SK-N-SH (cell line): Measurements from ENCODE around the gene NAALADL2. TPM values are rescaled to one million over a fixed set of nuclear protein-coding genes. Genes with fewer than 3 reads are reported as not detected.

Source experiments
- CTCF ChIA-PET: fragments of 300-600, 350-600 bp; formaldehyde crosslinking; extraction: SDS; loops from one replicate; lab custom pipeline; 2021; lab: Yijun Ruan, JAX
- POLR2A ChIA-PET: fragments of 350-600 bp; sonication (Branson Sonifier 250); formaldehyde crosslinking; extraction: SDS; loops from one replicate; lab custom pipeline; 2020; ENCODE audit warnings: antibody characterized with exemption, inconsistent platforms; lab: Yijun Ruan, JAX
- DNase-seq: peaks from one replicate; pipeline ENCODE4 v3.0.0; 2012
- H2AFZ ChIP-seq: fragments of 200-600 bp; sonication (generic); 2 replicates; pipeline ENCODE4 v1.8.1; 2016; ENCODE audit warnings: antibody characterized with exemption, mild to moderate bottlenecking, low read depth
- H3F3A ChIP-seq: fragments of 200-600 bp; sonication (generic); replicated peaks from 2 replicates; pipeline ENCODE3; 2016; ENCODE audit warnings: antibody characterized with exemption, mild to moderate bottlenecking; ENCODE audit not compliant: insufficient read depth
- H3K27ac ChIP-seq, 2 experiments: fragments of 200-500 bp in 1 of 2; fragments of 200-600 bp in 1 of 2; sonication (Bioruptor generic) in 1 of 2; sonication (generic), shearing (Covaris generic) in 1 of 2; 2 replicates each; pipeline versions ENCODE4 v1.5.1 to v1.6.1; 2014 to 2016; ENCODE audit warnings: low read depth in 2 of 2, inconsistent platforms in 1 of 2, low read length in 1 of 2, mild to moderate bottlenecking in 1 of 2, mixed read lengths in 1 of 2
- H3K27me3 ChIP-seq: fragments of 200-600 bp; sonication (generic), shearing (Covaris generic); 2 replicates; pipeline ENCODE4 v1.6.1; 2016; ENCODE audit warnings: mixed run types; ENCODE audit not compliant: insufficient read depth
- H3K36me3 ChIP-seq, 2 experiments: fragments of 200-500 bp in 1 of 2; fragments of 200-600 bp in 1 of 2; sonication (Bioruptor generic) in 1 of 2; sonication (generic) in 1 of 2; replicated peaks in 1 of 2; 2 replicates each; pipeline versions ENCODE3 to v1.5.1; 2014 to 2016; ENCODE audit warnings: low read length in 1 of 2, mild to moderate bottlenecking in 1 of 2; ENCODE audit not compliant: insufficient read depth in 2 of 2, control insufficient read depth in 1 of 2
- H3K4me1 ChIP-seq, 2 experiments: fragments of 200-500 bp in 1 of 2; fragments of 200-600 bp in 1 of 2; sonication (Bioruptor generic) in 1 of 2; sonication (generic), shearing (Covaris generic) in 1 of 2; 2 replicates each; pipeline versions ENCODE4 v1.5.1 to v1.6.1; 2014 to 2016; ENCODE audit warnings: low read depth in 1 of 2, low read length in 1 of 2, mixed run types in 1 of 2; ENCODE audit not compliant: insufficient read depth in 2 of 2, control insufficient read depth in 1 of 2
- H3K4me2 ChIP-seq: fragments of 200-600 bp; sonication (generic), shearing (Covaris generic); 2 replicates; pipeline ENCODE4 v1.6.1; 2017; ENCODE audit warnings: mixed run types
- H3K4me3 ChIP-seq, 2 experiments: fragments of 200-500 bp in 1 of 2; fragments of 200-600 bp in 1 of 2; sonication (Bioruptor generic) in 1 of 2; sonication (generic), shearing (Covaris generic) in 1 of 2; 2 replicates each; pipeline versions ENCODE4 v1.5.1 to v1.8.1; 2014 to 2016; ENCODE audit warnings: low read depth in 2 of 2, inconsistent platforms in 1 of 2, low read length in 1 of 2, mild to moderate bottlenecking in 1 of 2, mixed read lengths in 1 of 2, moderate library complexity in 1 of 2
- H3K79me2 ChIP-seq: fragments of 200-600 bp; sonication (generic); 2 replicates; pipeline ENCODE4 v1.8.1; 2017; ENCODE audit warnings: mild to moderate bottlenecking; ENCODE audit not compliant: insufficient read depth
- H3K9ac ChIP-seq: fragments of 200-600 bp; sonication (generic); 2 replicates; pipeline ENCODE4 v1.6.1; 2017; ENCODE audit warnings: mixed run types
- H3K9me2 ChIP-seq: fragments of 200-600 bp; sonication (generic); 2 replicates; pipeline ENCODE4 v1.6.1; 2017; ENCODE audit warnings: mixed run types
- H3K9me3 ChIP-seq: fragments of 200-600 bp; sonication (generic); 2 replicates; pipeline ENCODE4 v1.6.1; 2017; ENCODE audit warnings: mixed run types, mild to moderate bottlenecking, moderate library complexity
- H4K20me1 ChIP-seq: fragments of 200-600 bp; sonication (generic); 2 replicates; pipeline ENCODE4 v1.6.1; 2017; ENCODE audit warnings: mild to moderate bottlenecking, mixed run types; ENCODE audit not compliant: insufficient read depth
- CTCF ChIP-seq: fragments of 200-600 bp; sonication (generic); IDR thresholded peaks from 2 replicates; pipeline ENCODE4 v1.6.1; 2017; ENCODE audit warnings: antibody characterized with exemption, mild to moderate bottlenecking, moderate library complexity
- ELF1 ChIP-seq: IDR thresholded peaks from 2 replicates; pipeline ENCODE4 v1.4.0; 2012
- EP300 ChIP-seq, 2 experiments: IDR thresholded peaks; 2 replicates each; pipeline versions ENCODE4 v1.4.0 to v1.6.1; 2012; ENCODE audit warnings: borderline replicate concordance in 1 of 2, low read depth in 1 of 2, low read length in 1 of 2
- EZH2phosphoT487 ChIP-seq: fragments of 200-600 bp; sonication (generic); IDR thresholded peaks from 2 replicates; pipeline ENCODE4 v1.6.1; 2017; ENCODE audit warnings: low read depth, mixed run types, mild to moderate bottlenecking, antibody characterized with exemption, moderate library complexity, borderline replicate concordance
- FOXJ3 ChIP-seq: sonication (generic); formaldehyde crosslinking; IDR thresholded peaks from 2 replicates; pipeline ENCODE4 v1.5.1; 2020; ENCODE audit warnings: mild to moderate bottlenecking, missing genetic modification reagents
- FOXM1 ChIP-seq: IDR thresholded peaks from 2 replicates; pipeline ENCODE4 v1.4.0; 2012; ENCODE audit warnings: low read depth, mild to moderate bottlenecking
- GABPA ChIP-seq: IDR thresholded peaks from 2 replicates; pipeline ENCODE4 v1.4.0; 2012; ENCODE audit warnings: low read depth, mild to moderate bottlenecking
- GATA2 ChIP-seq: sonication (generic); formaldehyde crosslinking; IDR thresholded peaks from 2 replicates; pipeline ENCODE4 v1.5.0; 2020; ENCODE audit warnings: mild to moderate bottlenecking, missing genetic modification reagents
- IRF3 ChIP-seq: fragments of 150-350 bp; IDR thresholded peaks from 2 replicates; pipeline ENCODE4 v1.6.1; 2016; ENCODE audit warnings: mild to moderate bottlenecking, low read depth, low read length
- JUND ChIP-seq: IDR thresholded peaks from 2 replicates; pipeline ENCODE4 v1.4.0; 2012
- MAX ChIP-seq: IDR thresholded peaks from 2 replicates; pipeline ENCODE4 v1.4.0; 2012; ENCODE audit warnings: low read depth
- MEF2A ChIP-seq: IDR thresholded peaks from 2 replicates; pipeline ENCODE4 v1.4.0; 2012; ENCODE audit warnings: low read depth, borderline replicate concordance
- MXI1 ChIP-seq: IDR thresholded peaks from 2 replicates; pipeline ENCODE4 v1.6.1; 2012; ENCODE audit warnings: mild to moderate bottlenecking, low read depth, low read length, improper control_type of control experiment
- NFIC ChIP-seq: IDR thresholded peaks from 2 replicates; pipeline ENCODE4 v1.4.0; 2012; ENCODE audit warnings: borderline replicate concordance
- NRF1 ChIP-seq: IDR thresholded peaks from 2 replicates; pipeline ENCODE4 v1.6.1; 2012; ENCODE audit warnings: low read depth, mild to moderate bottlenecking, low read length
- PBX3 ChIP-seq: IDR thresholded peaks from 2 replicates; pipeline ENCODE4; 2012
- POLR2AphosphoS5 ChIP-seq: IDR thresholded peaks from 2 replicates; pipeline ENCODE4 v1.6.1; 2012; ENCODE audit warnings: low read depth, low read length
- RAD21 ChIP-seq: IDR thresholded peaks from 2 replicates; pipeline ENCODE4 v1.6.1; 2012; ENCODE audit warnings: mild to moderate bottlenecking, low read length
- RCOR1 ChIP-seq: fragments of 150-350 bp; IDR thresholded peaks from 2 replicates; pipeline ENCODE4 v1.6.1; 2017; ENCODE audit warnings: antibody characterized with exemption, low read length
- RFX5 ChIP-seq: IDR thresholded peaks from 2 replicates; pipeline ENCODE4 v1.6.1; 2012; ENCODE audit warnings: mild to moderate bottlenecking, improper control_type of control experiment, low read length
- RXRA ChIP-seq: IDR thresholded peaks from 2 replicates; pipeline ENCODE4 v1.4.0; 2012; ENCODE audit warnings: low read depth, mild to moderate bottlenecking, borderline replicate concordance
- SIN3A ChIP-seq: IDR thresholded peaks from 2 replicates; pipeline ENCODE4 v1.6.1; 2012; ENCODE audit warnings: low read depth, mild to moderate bottlenecking, low read length, moderate library complexity, borderline replicate concordance
- SMC3 ChIP-seq: IDR thresholded peaks from 2 replicates; pipeline ENCODE4 v1.6.1; 2012; ENCODE audit warnings: low read depth, low read length, improper control_type of control experiment
- TAF1 ChIP-seq: IDR thresholded peaks from 2 replicates; pipeline ENCODE4 v1.6.1; 2012; ENCODE audit warnings: low read depth, mild to moderate bottlenecking, low read length, moderate library complexity, borderline replicate concordance
- TCF12 ChIP-seq: IDR thresholded peaks from 2 replicates; pipeline ENCODE4 v1.4.0; 2012
- TEAD4 ChIP-seq: IDR thresholded peaks from 2 replicates; pipeline ENCODE4 v1.4.0; 2012; ENCODE audit warnings: mild to moderate bottlenecking, borderline replicate concordance; ENCODE audit not compliant: insufficient read depth
- USF1 ChIP-seq: IDR thresholded peaks from 2 replicates; pipeline ENCODE4 v1.4.0; 2012; ENCODE audit warnings: low read depth, borderline replicate concordance
- USF2 ChIP-seq: fragments of 150-350 bp; IDR thresholded peaks from 2 replicates; pipeline ENCODE4 v1.6.1; 2017; ENCODE audit warnings: antibody characterized with exemption, low read length, low read depth, borderline replicate concordance
- YY1 ChIP-seq: IDR thresholded peaks from 2 replicates; pipeline ENCODE4 v1.4.0; 2012; ENCODE audit warnings: low read depth, mild to moderate bottlenecking
- WGBS: methylation state at CpG from one replicate; pipeline ENCODE4 v1.1.6; 2017; ENCODE audit warnings: low lambda C conversion rate; 5-methylcytosine and 5-hydroxymethylcytosine counted together
- polyA plus RNA-seq, 3 experiments: library from polyadenylated mRNA; depleted of rRNA; stranded (reverse); fragments of >200 nt; gene quantifications; 2 replicates each; pipeline ENCODE4 v1.2.3, GENCODE V29; 2012

The NAALADL2 gene
- polyA plus RNA-seq, 1 of the 3 experiments (the other 2 are of a cell fraction), result 1.2 TPM

- 84% methylated on average over 4 of the region's 4 CpGs for WGBS
- H3K4me3 ChIP-seq, result no peak overlapping the region
- ChIA-PET POLR2A (no interaction called here), CTCF (no interaction called here)
- H3K4me2 ChIP-seq, result no peak overlapping the region
- H3K9ac ChIP-seq, result no peak overlapping the region
- H3K9me3 ChIP-seq, result peaks cover 4% of the 10 kb centered on the region; the same call in 1 of the 2 replicates
- H4K20me1 ChIP-seq, result no peaks in the 10 kb centered on the region
- no peak overlapping the region for H2AFZ ChIP-seq
- no peaks in the 10 kb centered on the region for H3K79me2 ChIP-seq
- no peaks in the 10 kb centered on the region for H3K27me3 ChIP-seq
- H3K27ac ChIP-seq, result no peak overlapping the region
- H3K9me2 ChIP-seq, result no peaks in the 10 kb centered on the region
- H3K36me3 ChIP-seq, result no peaks in the 10 kb centered on the region
- no peaks in the 10 kb centered on the region for H3F3A ChIP-seq
- no peaks in the 10 kb centered on the region for H3K4me1 ChIP-seq
- DNase-seq, result no peak
- TF ChIP-seq YY1 (no peak), TCF12 (peak; percentile 65), MAX (no peak), ELF1 (no peak), FOXJ3 (CRISPR knock-in tag) (no peak), NFIC (no peak), MXI1 (no peak), SIN3A (no peak), FOXM1 (no peak), RCOR1 (no peak), MEF2A (peak; percentile 93), RXRA (no peak), TAF1 (no peak), GATA2 (CRISPR knock-in tag) (no peak), SMC3 (no peak), POLR2AphosphoS5 (no peak), CTCF (no peak), USF1 (no peak), PBX3 (peak; percentile 62), RFX5 (no peak), RAD21 (no peak), EZH2phosphoT487 (no peak), EP300 (IDR thresholded peaks at IDR 0.05; ENCODE audit: borderline replicate concordance in 1 of 2, low read depth in 1 of 2, low read length in 1 of 2) (0 out of 4 replicates have a peak, but pooled peaks of 1 of the 2 experiments have one; percentile 24), TEAD4 (0 out of 2 replicates have a peak, but pooled peaks have one; percentile 29), IRF3 (no peak), NRF1 (no peak), JUND (peak; percentile 68), GABPA (no peak), USF2 (no peak)
These were observed 334.8 kb downstream of the NAALADL2 start for GRCh38 chr3:175193815-175194518.
